ENCODE results near the gene CISH. TPM values are rescaled to one million over a fixed set of nuclear protein-coding genes. Genes with fewer than 3 reads are reported as not detected.

The CISH gene
- total RNA-seq, 1 experiment from 2014 or later = 0.26 TPM

DNA sequence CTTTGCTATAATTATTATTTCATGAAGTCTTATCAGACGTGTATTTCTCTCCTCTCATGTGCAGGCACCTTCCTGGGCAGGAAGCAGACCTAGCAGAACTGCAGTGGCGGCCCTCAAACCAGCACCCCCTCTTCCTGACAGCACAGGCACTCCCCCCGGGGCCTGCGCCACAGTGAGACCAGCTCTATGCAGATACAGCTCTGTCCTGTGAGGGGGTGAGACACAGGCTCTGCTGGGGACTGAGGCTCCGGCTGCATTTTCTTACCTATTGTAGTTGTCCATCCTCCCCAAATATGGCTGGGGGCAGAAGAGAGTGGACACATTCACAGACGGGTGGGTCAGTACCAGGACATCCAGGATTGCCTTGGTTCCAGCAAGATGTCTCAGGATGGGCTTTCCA lies 5.0 kb downstream of the CISH start:
- Mint-ChIP-seq H3K4me1 (ENCODE audit: insufficient read depth, unreplicated experiment) (peaks cover 21% of the 10 kb centered on the region), H3K4me3 (ENCODE audit: unreplicated experiment) (no peak overlapping the region), H3K27me3 (ENCODE audit: insufficient read depth, unreplicated experiment) (no peaks in the 10 kb centered on the region), H3K27ac (ENCODE audit: low read depth, unreplicated experiment) (no peak overlapping the region), H3K9me3 (ENCODE audit: unreplicated experiment) (no peaks in the 10 kb centered on the region), H3K36me3 (ENCODE audit: insufficient read depth, unreplicated experiment) (no peaks in the 10 kb centered on the region)
- TF ChIP-seq, protein P1, sequence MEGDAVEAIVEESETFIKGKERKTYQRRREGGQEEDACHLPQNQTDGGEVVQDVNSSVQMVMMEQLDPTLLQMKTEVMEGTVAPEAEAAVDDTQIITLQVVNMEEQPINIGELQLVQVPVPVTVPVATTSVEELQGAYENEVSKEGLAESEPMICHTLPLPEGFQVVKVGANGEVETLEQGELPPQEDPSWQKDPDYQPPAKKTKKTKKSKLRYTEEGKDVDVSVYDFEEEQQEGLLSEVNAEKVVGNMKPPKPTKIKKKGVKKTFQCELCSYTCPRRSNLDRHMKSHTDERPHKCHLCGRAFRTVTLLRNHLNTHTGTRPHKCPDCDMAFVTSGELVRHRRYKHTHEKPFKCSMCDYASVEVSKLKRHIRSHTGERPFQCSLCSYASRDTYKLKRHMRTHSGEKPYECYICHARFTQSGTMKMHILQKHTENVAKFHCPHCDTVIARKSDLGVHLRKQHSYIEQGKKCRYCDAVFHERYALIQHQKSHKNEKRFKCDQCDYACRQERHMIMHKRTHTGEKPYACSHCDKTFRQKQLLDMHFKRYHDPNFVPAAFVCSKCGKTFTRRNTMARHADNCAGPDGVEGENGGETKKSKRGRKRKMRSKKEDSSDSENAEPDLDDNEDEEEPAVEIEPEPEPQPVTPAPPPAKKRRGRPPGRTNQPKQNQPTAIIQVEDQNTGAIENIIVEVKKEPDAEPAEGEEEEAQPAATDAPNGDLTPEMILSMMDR (IDR thresholded peaks at IDR 0.05; ENCODE audit: unreplicated experiment) = no peak
- BruUV-seq (replicated peaks) = no TSS peak
- intact Hi-C loops (cut with micrococcal nuclease) = no loop called here
- POLR2A ChIA-PET = no interaction called here
- CTCF ChIA-PET = interaction anchor here (1.4 to 6.9 kb wide), 2 partner anchors 9 to 18 kb away, joined by 3 to 78 read pairs; partner anchors contain the start of gene MAPKAPK3
- no peak for DNase-seq (ENCODE audit: unreplicated experiment)

GRCh38 chr3:50605901-50606326 lies 5.7 kb downstream of the CISH start:
- H3K36me3 Mint-ChIP-seq (ENCODE audit: insufficient read depth, unreplicated experiment) = no peaks in the 10 kb centered on the region
- TF ChIP-seq, protein P1 (IDR thresholded peaks at IDR 0.05; ENCODE audit: unreplicated experiment) = no peak
- ChIA-PET POLR2A (no interaction called here), CTCF (interaction anchor here (0.7 to 6.9 kb wide), 3 partner anchors 10 to 678 kb away, joined by 3 to 78 read pairs (median 3); partner anchors contain the start of gene MAPKAPK3)
- H3K27ac Mint-ChIP-seq (ENCODE audit: low read depth, unreplicated experiment) = no peak overlapping the region
- H3K4me1 Mint-ChIP-seq (ENCODE audit: insufficient read depth, unreplicated experiment) = peaks cover 25% of the 10 kb centered on the region
- H3K27me3 Mint-ChIP-seq (ENCODE audit: insufficient read depth, unreplicated experiment) = no peaks in the 10 kb centered on the region
- no peak for DNase-seq (ENCODE audit: unreplicated experiment)
- intact Hi-C loops (cut with micrococcal nuclease) = no loop called here
- H3K4me3 Mint-ChIP-seq (ENCODE audit: unreplicated experiment) = no peak overlapping the region
- H3K9me3 Mint-ChIP-seq (ENCODE audit: unreplicated experiment) = no peaks in the 10 kb centered on the region
- no TSS peak for BruUV-seq (replicated peaks)

- H3K9me3 Mint-ChIP-seq (ENCODE audit: unreplicated experiment) = no peaks in the 10 kb centered on the region
- no TSS peak for BruUV-seq (replicated peaks)
- POLR2A ChIA-PET = interaction anchor here (0.6 kb wide), 1 partner anchor 349 kb away, joined by 3 read pairs; no protein-coding TSS in a partner anchor
Observed at GRCh38 chr3:50604628-50605588, 6.7 kb downstream of the CISH start.

More at GRCh38 chr3:50604628-50605588, 6.7 kb downstream of the CISH start:
- H3K4me1 Mint-ChIP-seq (ENCODE audit: insufficient read depth, unreplicated experiment) = peaks cover 21% of the 10 kb centered on the region
- TF ChIP-seq, protein P1 (IDR thresholded peaks at IDR 0.05; ENCODE audit: unreplicated experiment) = no peak
- H3K4me3 Mint-ChIP-seq (ENCODE audit: unreplicated experiment) = no peak overlapping the region
- CTCF ChIA-PET = interaction anchor here (0.6 to 6.9 kb wide), 6 partner anchors 11 to 591 kb away, joined by 3 to 78 read pairs (median 3); partner anchors contain the start of gene MAPKAPK3
- intact Hi-C loops (cut with micrococcal nuclease) = no loop called here
- DNase-seq (ENCODE audit: unreplicated experiment) = no peak
- H3K27me3 Mint-ChIP-seq (ENCODE audit: insufficient read depth, unreplicated experiment) = no peaks in the 10 kb centered on the region
- no peaks in the 10 kb centered on the region for H3K36me3 Mint-ChIP-seq (ENCODE audit: insufficient read depth, unreplicated experiment)
- no peak overlapping the region for H3K27ac Mint-ChIP-seq (ENCODE audit: low read depth, unreplicated experiment)
